Measurements from ENCODE around the gene HSD3B7.
A peak's percentile ranks its signal among the peaks of the same experiment; 100 is the strongest.

HSD3B7 gene

GRCh38 chr16:30980434-30980833, 4.6 kb upstream of the HSD3B7 start:
- Histone ChIP-seq H3K27ac (no peak overlapping the region), H3K4me3 (no peak overlapping the region)

GRCh38 chr16:30980959-30981358, 4.0 kb upstream of the HSD3B7 start:
- Histone ChIP-seq H3K27ac (no peak overlapping the region), H3K4me3 (no peak overlapping the region)

GRCh38 chr16:30982548-30983288, 2.3 kb upstream of the HSD3B7 start:
- no peak overlapping the region for H3K4me3 ChIP-seq
- peak overlapping the region in 6 of 21 experiments; percentile 7 to 86 (median 53) for H3K27ac ChIP-seq

- H3K27ac ChIP-seq, result peak overlapping the region in 7 of 21 experiments; percentile 7 to 86 (median 58)
Measured at GRCh38 chr16:30983289-30983889, 1.6 kb upstream of the HSD3B7 start.

GRCh38 chr16:30983898-30984610, 953 bp upstream of the HSD3B7 start:
- Histone ChIP-seq H3K27ac (peak overlapping the region in 6 of 21 experiments; percentile 58 to 86 (median 72)), H3K4me3 (no peak overlapping the region)

More at GRCh38 chr16:30983289-30983889, 1.6 kb upstream of the HSD3B7 start:
- no peak overlapping the region for H3K4me3 ChIP-seq

- peak overlapping the region in 18 of 21 experiments; percentile 37 to 86 (median 68) for H3K27ac ChIP-seq
Measured at GRCh38 chr16:30985401-30986128, 558 bp downstream of the HSD3B7 start.

GRCh38 chr16:30986129-30986991, 1.4 kb downstream of the HSD3B7 start:
- H3K27ac ChIP-seq, result peak overlapping the region in 10 of 21 experiments; percentile 9 to 86 (median 78)
- H3K4me3 ChIP-seq, result peak overlapping the region in 1 of 7 experiments; percentile 29

More at GRCh38 chr16:30985401-30986128, 558 bp downstream of the HSD3B7 start:
- H3K4me3 ChIP-seq, result peak overlapping the region; percentile 19 to 52 (median 29)

GRCh38 chr16:30987581-30988190, 2.7 kb downstream of the HSD3B7 start:
- Histone ChIP-seq H3K4me3 (no peak overlapping the region), H3K27ac (no peak overlapping the region)

- H3K4me3 ChIP-seq, result no peak overlapping the region
Measured at GRCh38 chr16:30989469-30990047, 4.6 kb downstream of the HSD3B7 start.

GRCh38 chr16:30990105-30990504, 5.1 kb downstream of the HSD3B7 start:
- no peak overlapping the region for H3K4me3 ChIP-seq
- H3K27ac ChIP-seq, result no peak overlapping the region

More at GRCh38 chr16:30989469-30990047, 4.6 kb downstream of the HSD3B7 start:
- no peak overlapping the region for H3K27ac ChIP-seq

GRCh38 chr16:30991052-30991451, 6.0 kb downstream of the HSD3B7 start:
- Histone ChIP-seq H3K27ac (no peak overlapping the region), H3K4me3 (no peak overlapping the region)

GRCh38 chr16:30992276-30992780, 7.3 kb downstream of the HSD3B7 start:
- no peak overlapping the region for H3K27ac ChIP-seq
- no peak overlapping the region for H3K4me3 ChIP-seq

GRCh38 chr16:30992931-30993816, 8.2 kb downstream of the HSD3B7 start:
- H3K27ac ChIP-seq, result no peak overlapping the region

GRCh38 chr16:30995927-30996323, 10.9 kb downstream of the HSD3B7 start:
- peak overlapping the region in 8 of 21 experiments; percentile 68 to 90 (median 88) for H3K27ac ChIP-seq
- no peak overlapping the region for H3K4me3 ChIP-seq

More at GRCh38 chr16:30992931-30993816, 8.2 kb downstream of the HSD3B7 start:
- no peak overlapping the region for H3K4me3 ChIP-seq

- H3K27ac ChIP-seq, result peak overlapping the region; percentile 61 to 91 (median 86)
- H3K4me3 ChIP-seq, result peak overlapping the region; percentile 39 to 55 (median 45)
Measured at GRCh38 chr16:30996324-30996984, 11.4 kb downstream of the HSD3B7 start.

All from skin epidermis (tissue), 12 donors.